Measurements from ENCODE around the gene FMO5. TPM values are rescaled to one million over a fixed set of nuclear protein-coding genes. Genes with fewer than 3 reads are reported as not detected.
"Not testable (repeated sequence)": the region's sequence is repeated elsewhere in the genome, so short reads cannot be mapped to it uniquely, and the experiment has no call there.

FMO5 gene
- total RNA-seq, 1 donor from 2014 or later, result 8.5 TPM

DNA sequence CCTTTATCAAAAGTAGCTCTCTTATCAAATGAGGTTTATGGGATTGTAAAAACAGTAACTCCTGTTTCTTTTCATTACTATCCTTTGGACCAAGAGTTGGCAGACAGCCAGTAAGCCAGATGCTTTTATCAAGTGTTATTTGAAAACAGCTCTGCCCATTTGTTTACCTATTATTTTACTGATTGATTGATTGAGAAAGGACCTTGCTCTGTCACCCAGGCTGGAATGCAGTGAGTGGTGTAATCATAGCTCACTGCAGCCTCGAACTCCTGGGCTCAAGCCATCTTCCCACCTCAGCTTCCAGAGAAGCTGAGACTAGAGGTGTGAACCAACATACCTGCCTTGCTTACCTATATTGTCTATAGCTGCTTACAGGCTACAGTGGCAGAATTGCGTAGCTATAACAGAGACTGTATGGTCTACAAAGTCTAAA is 56.5 kb downstream of the FMO5 start:
- no peak for DNase-seq

DNA sequence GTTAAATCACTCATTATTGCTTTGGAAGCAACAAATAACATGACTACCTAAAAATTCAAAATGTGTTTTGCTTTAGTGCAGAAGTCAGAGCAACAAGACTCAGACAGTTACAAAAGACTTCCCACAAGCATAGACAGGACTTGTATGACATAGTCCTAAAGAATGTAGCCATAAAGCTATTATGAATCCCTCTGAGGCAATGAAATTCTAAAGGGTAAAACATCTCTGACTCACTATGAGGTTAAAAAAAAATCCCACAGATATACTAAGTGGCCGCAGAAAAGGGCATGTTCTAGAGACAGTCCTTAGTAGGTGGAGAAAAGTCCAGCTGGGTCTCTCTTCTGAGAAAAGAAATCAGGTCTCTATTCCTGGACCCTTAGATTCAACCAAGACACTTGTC is 57.8 kb downstream of the FMO5 start:
- no peak for ATAC-seq (ENCODE audit: poor library complexity)
- intact Hi-C loops (cut with DNase I), result no loop called here

More for the DNA sequence above, 56.5 kb downstream of the FMO5 start:
- intact Hi-C loops (cut with DNase I), result no loop called here
- no peak for ATAC-seq (ENCODE audit: poor library complexity)

DNA sequence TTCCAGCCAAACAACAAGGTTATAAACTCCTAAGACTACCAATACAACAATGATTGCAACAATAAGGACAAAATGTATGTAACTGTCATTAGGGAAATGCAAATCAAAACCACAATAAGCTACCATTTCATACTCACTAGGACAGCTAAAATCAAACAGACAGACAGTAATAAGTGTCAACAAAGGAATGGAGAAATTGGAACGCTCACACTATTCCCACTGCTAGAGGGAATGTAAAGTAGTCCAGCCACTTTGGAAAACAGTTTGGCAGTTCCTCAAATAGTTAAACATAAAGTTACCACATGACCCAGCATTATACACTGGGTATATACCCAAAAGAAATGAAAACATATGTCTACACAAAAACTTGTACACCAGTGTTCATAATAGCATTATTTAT is 62.1 kb downstream of the FMO5 start:
- intact Hi-C loops (cut with DNase I), result no loop called here
- ATAC-seq (ENCODE audit: poor library complexity), result no peak
- DNase-seq, result no peak

More for the DNA sequence above, 57.8 kb downstream of the FMO5 start:
- no peak for DNase-seq

DNA sequence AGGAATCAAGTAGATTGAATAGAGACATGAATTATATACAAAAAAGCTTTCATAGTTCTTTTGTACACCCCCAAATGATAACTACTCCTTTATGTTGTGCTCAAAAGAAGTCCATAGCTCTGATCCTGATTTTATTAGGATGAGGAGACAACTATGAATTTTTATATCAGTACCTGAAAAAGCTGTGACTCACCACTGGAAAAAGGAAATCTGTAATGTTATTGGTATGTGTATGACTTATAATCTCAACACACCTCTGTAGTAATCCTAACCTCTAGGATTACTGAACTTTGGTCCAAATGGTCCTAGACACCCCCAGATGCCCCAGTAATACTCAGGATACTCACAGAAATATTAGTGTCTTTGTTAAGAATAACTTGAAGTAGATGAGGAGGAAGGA is 63.0 kb downstream of the FMO5 start:
- no peak for ATAC-seq (ENCODE audit: poor library complexity)
- intact Hi-C loops (cut with DNase I), result no loop called here
- no peak for DNase-seq

- ATAC-seq (ENCODE audit: poor library complexity); DNase-seq; intact Hi-C loops (cut with DNase I): not testable (repeated sequence)
Measured at GRCh38 chr1:147157116-147157515, 68.0 kb downstream of the FMO5 start.

DNA sequence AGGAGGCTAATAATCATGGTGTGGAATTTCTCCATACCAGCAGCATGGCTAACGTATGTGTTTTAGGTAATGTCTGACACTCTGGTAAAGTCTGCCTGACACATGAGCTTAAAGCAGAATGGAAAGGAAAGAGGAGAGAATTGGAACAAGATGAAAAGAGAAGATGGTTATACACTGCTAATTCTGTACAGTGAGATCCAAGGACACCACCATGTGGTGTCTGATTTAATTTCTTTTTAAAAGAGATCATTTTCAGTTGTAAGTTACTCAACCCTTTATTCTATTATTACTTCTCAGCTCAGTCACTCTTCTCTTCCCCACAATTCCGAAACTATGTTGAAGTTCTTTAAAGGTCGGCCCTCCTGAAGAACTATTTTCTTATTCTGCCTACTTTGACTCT is 68.5 kb downstream of the FMO5 start:
- ATAC-seq (ENCODE audit: poor library complexity) (no peak), DNase-seq (no peak)
- intact Hi-C loops (cut with DNase I), result no loop called here

GRCh38 chr1:147152772-147153171 is 72.4 kb downstream of the FMO5 start:
- no peak for ATAC-seq (ENCODE audit: poor library complexity)
- no peak for DNase-seq
- intact Hi-C loops (cut with DNase I), result no loop called here

DNA sequence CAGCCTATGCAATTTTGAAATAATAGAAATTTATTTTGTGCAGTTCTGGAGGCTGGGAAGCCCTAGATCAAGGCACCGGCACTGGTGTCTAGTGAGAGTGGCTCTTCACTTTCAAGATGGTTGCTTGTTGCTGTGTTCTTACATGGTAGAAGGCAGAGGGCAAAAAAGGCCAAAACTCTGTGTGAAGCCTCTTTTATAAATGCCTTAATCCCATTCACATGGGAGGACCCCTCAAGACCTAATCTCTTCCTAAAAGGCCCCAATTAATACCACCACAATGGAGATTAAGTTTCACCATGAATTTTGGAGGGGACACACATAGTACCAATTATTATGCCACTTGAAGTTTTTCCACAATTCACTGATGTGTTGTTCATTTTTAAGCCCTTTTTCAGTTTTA is 73.9 kb downstream of the FMO5 start:
- DNase-seq (no peak), ATAC-seq (ENCODE audit: poor library complexity) (no peak)
- intact Hi-C loops (cut with DNase I), result no loop called here

DNA sequence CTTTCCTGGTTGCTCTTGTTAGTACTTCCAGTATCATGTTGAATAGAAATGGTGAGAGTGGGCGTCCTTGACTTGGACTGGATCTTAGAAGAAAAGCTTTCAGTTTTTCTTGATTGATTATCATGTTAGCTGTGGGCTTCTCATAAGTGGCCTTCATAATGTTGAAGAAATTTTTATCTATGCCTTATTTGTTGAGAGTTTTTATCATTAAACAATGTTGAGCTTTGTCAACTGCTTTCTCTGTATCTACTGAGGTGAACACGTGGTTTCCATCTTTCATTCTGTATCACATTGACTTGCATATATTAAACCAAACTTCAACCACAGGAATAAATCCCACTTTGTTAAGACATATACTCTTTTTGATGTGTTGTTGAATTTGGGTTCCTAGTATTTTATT is 82.3 kb downstream of the FMO5 start:
- no peak for DNase-seq
- ATAC-seq (ENCODE audit: poor library complexity), result no peak
- intact Hi-C loops (cut with DNase I), result no loop called here

Other genes starting within 250 kb of the FMO5 start
- gene PRKAB2, start 52.9 kb downstream of the FMO5 start, total RNA-seq, result 49.0 TPM
- 8.2 TPM for gene CHD1L, start 17.3 kb upstream of the FMO5 start, total RNA-seq

Measured in Right ventricle myocardium superior (tissue), 1 donor.